Spleen (tissue), 11 donors: Measurements from ENCODE around the gene ACOX2. TPM values are rescaled to one million over a fixed set of nuclear protein-coding genes. Genes with fewer than 3 reads are reported as not detected.

Experiments used
- DNase-seq: peaks from one replicate; pipeline ENCODE4 v3.0.0-alpha.2; 2020
- H3K27ac ChIP-seq, 8 donors: fragments of 200-600 bp; sonication (generic) in 7 of 8; 1 replicate in 4 of 8; 2 replicates in 4 of 8; pipeline versions ENCODE4 v1.5.0 to v1.8.0; 2016 to 2021; ENCODE audit warnings: inconsistent platforms in 4 of 8, mild to moderate bottlenecking in 4 of 8, moderate library complexity in 1 of 8
- H3K27me3 ChIP-seq, 7 donors: fragments of 200-600 bp; sonication (generic) in 6 of 7; replicated peaks in 1 of 7; 1 replicate in 4 of 7; 2 replicates in 3 of 7; pipeline versions ENCODE4 v1.5.0 to v1.8.0; 2016 to 2021; ENCODE audit warnings: inconsistent platforms in 3 of 7, mild to moderate bottlenecking in 1 of 7
- H3K36me3 ChIP-seq, 6 donors: fragments of 200-600 bp; sonication (generic) in 5 of 6; 1 replicate in 4 of 6; 2 replicates in 2 of 6; pipeline versions ENCODE4 v1.5.0 to v1.8.0; 2016 to 2021; ENCODE audit warnings: inconsistent platforms in 2 of 6
- H3K4me1 ChIP-seq, 6 donors: fragments of 200-600 bp; sonication (generic) in 5 of 6; 1 replicate in 3 of 6; 2 replicates in 3 of 6; pipeline versions ENCODE4 v1.5.0 to v1.8.0; 2016 to 2021; ENCODE audit warnings: inconsistent platforms in 3 of 6
- H3K4me3 ChIP-seq, 8 donors: fragments of 200-600 bp; sonication (generic) in 7 of 8; 1 replicate in 4 of 8; 2 replicates in 4 of 8; pipeline versions ENCODE4 v1.5.0 to v1.8.0; 2016 to 2021; ENCODE audit warnings: inconsistent platforms in 4 of 8, mild to moderate bottlenecking in 4 of 8, moderate library complexity in 2 of 8
- H3K9me3 ChIP-seq, 8 donors: fragments of 200-600 bp; sonication (generic) in 7 of 8; 1 replicate in 4 of 8; 2 replicates in 4 of 8; pipeline versions ENCODE4 v1.5.0 to v1.8.0; 2016 to 2021; ENCODE audit warnings: inconsistent platforms in 4 of 8
- POLR2A ChIP-seq, 3 donors: fragments of 450-650 bp; IDR thresholded peaks; one replicate each; pipeline ENCODE4 v1.5.1; 2017; ENCODE audit warnings: antibody characterized with exemption in 3 of 3, mild to moderate bottlenecking in 1 of 3
- POLR2AphosphoS5 ChIP-seq, 3 donors: sonication (generic); formaldehyde crosslinking; IDR thresholded peaks; one replicate each; pipeline ENCODE4 v1.5.1; 2017; ENCODE audit warnings: antibody characterized with exemption in 3 of 3
- WGBS, 5 donors: extraction: QIAGEN DNeasy Blood & Tissue Kit in 3 of 5; methylation state at CpG; one replicate each; pipeline versions ENCODE4 v1.1.5 to v1.1.7; 2013 to 2018; 5-methylcytosine and 5-hydroxymethylcytosine counted together
- intact Hi-C: fragments of 100-400 bp; cut with DNase I; formaldehyde crosslinking; loops from one replicate; pipeline ENCODE4 v1.15.0; 2023; ENCODE audit warnings: low total_unique reads
- polyA plus RNA-seq, 3 donors: library from polyadenylated mRNA; stranded (reverse); fragments of 200-250 nt; gene quantifications; one replicate each; pipeline ENCODE4 v1.2.1, GENCODE V29; 2013
- total RNA-seq, 7 donors: library from RNA; depleted of rRNA in 3 of 7; stranded (reverse); fragments of >200 nt in 3 of 7; fragmentation: NEBNext Ultra II Directional in 4 of 7; extraction: Animal tissue kit (Norgen Biotek cat#: 25700) in 4 of 7; gene quantifications; one replicate each; pipeline versions ENCODE4 v1.1.0 to v1.2.1, GENCODE V29; 2016 to 2021
- TF ChIP-seq, protein P1 (sequence below), 11 experiments: fragments of 200-600 bp in 7 of 11; fragments of 450-650 bp in 4 of 11; sonication (generic) in 4 of 11; IDR thresholded peaks in 8 of 11; conservative IDR thresholded peaks in 3 of 11; 1 replicate in 7 of 11; 2 replicates in 4 of 11; pipeline versions ENCODE4 v1.4.0 to v1.8.0; 2016 to 2021; ENCODE audit warnings: antibody characterized with exemption in 11 of 11, inconsistent platforms in 4 of 11, mild to moderate bottlenecking in 1 of 11
- donor health status: healthy with polysubstance abuse.
- donor health status: DM: no; HTN: no; CAD: no; lungs with moderate emphysema.
- donor health status: DM: no; HTN: no; CAD: no.
- donor health status: Bipolar disorder and iron deficiency.
- donor health status: healthy.
- donor health status: DM: no; HTN: no; CAD: no.
- donor health status: DM: yes; HTN: yes; CAD: no.

ACOX2 gene
- total and polyA plus RNA-seq, 10 donors = 1.3 to 11.5 (median 5.0) TPM

DNA sequence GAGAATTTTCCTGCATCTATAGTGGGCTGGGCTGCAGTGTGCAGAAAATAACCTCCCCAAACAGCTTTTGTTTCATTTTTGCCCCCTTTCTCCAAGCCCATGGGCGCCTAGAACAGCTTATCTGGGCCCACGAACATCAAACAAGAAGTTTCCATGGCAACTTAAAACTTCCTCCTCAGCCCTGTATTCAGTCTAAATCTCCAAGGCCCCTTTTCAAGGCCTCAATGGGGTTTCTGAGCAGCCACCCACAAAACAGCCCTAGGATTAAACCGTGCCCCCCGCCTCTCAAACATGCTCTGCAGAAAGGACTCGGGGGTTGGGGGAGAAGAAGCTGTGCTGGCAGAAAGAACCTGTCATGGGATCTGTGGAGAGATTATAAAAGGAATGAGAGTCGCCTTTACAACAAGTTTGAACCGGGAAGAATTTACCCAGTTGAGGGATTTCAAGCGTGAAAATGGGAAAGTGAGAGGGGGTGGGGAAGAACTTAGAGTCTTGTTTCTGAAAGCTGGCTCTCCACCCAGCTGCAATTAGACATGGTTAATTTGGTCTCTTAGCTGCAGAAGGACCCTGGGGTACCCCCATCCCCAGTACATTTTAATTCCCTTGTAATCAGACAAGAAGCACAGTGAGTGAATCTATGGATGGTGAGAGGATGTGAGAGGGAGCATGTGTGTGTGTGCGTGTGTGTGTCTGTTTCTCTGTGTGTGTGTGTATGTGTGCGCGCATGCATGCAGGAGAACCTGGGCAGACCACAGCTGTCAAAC is 44.5 kb upstream of the ACOX2 start:
- Histone ChIP-seq H3K4me1 (peaks cover 13 to 43% (median 22%) of the 10 kb centered on the region in 6 donors), H3K4me3 (no peak overlapping the region), H3K27ac (no peak overlapping the region), H3K9me3 (no peaks in the 10 kb centered on the region), H3K36me3 (no peaks in the 10 kb centered on the region), H3K27me3 (peaks cover 0 to 28% (median 12%) of the 10 kb centered on the region in 7 donors)
- no peak for DNase-seq
- intact Hi-C loops = no loop called here
- TF ChIP-seq POLR2A (IDR thresholded peaks at IDR 0.05) (no peak), POLR2AphosphoS5 (IDR thresholded peaks at IDR 0.05) (no peak)
- TF ChIP-seq, protein P1, sequence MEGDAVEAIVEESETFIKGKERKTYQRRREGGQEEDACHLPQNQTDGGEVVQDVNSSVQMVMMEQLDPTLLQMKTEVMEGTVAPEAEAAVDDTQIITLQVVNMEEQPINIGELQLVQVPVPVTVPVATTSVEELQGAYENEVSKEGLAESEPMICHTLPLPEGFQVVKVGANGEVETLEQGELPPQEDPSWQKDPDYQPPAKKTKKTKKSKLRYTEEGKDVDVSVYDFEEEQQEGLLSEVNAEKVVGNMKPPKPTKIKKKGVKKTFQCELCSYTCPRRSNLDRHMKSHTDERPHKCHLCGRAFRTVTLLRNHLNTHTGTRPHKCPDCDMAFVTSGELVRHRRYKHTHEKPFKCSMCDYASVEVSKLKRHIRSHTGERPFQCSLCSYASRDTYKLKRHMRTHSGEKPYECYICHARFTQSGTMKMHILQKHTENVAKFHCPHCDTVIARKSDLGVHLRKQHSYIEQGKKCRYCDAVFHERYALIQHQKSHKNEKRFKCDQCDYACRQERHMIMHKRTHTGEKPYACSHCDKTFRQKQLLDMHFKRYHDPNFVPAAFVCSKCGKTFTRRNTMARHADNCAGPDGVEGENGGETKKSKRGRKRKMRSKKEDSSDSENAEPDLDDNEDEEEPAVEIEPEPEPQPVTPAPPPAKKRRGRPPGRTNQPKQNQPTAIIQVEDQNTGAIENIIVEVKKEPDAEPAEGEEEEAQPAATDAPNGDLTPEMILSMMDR (IDR thresholded peaks at IDR 0.05 in 8 of 11, conservative IDR thresholded peaks at IDR 0.05 in 3 of 11) = no peak
- 58 to 65% (median 65%) methylated on average over 11 of the region's 11 CpGs for WGBS, 5 donors

DNA sequence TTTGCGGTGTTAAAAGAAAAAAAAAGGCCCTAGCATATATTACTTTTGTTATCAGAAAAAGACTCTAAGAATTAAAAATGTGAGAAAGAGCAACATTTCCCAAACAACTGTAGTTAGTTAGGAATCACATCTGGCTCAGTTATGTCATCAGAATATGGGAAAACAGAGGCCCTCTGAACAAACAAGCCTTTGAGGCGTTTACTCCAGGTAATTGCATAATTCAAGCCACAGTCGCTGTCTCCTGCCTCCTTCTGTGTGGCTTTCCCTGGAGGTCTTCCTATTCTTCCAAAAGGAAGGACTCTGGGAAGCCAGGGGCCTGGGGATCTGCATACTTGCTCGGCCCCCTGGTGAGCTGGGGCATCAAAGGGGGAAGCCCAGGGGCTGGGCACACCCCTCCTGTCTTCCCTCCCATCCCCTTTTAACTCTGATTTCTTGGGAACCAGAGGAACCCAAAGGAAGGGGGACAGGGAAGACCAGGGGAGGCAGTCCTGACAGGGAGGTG is 43.9 kb upstream of the ACOX2 start:
- Histone ChIP-seq H3K4me3 (no peak overlapping the region), H3K4me1 (peaks cover 16 to 43% (median 24%) of the 10 kb centered on the region in 6 donors), H3K36me3 (no peaks in the 10 kb centered on the region), H3K9me3 (no peaks in the 10 kb centered on the region), H3K27me3 (peaks cover 0 to 22% (median 8%) of the 10 kb centered on the region in 7 donors), H3K27ac (no peak overlapping the region)
- intact Hi-C loops = no loop called here
- TF ChIP-seq POLR2A (IDR thresholded peaks at IDR 0.05) = no peak
- no peak for TF ChIP-seq POLR2AphosphoS5 (IDR thresholded peaks at IDR 0.05)
- TF ChIP-seq, protein P1 (IDR thresholded peaks at IDR 0.05 in 8 of 11, conservative IDR thresholded peaks at IDR 0.05 in 3 of 11) = no peak
- no peak for DNase-seq
- 67 to 92% (median 79%) methylated on average over 4 of the region's 4 CpGs for WGBS, 5 donors

DNA sequence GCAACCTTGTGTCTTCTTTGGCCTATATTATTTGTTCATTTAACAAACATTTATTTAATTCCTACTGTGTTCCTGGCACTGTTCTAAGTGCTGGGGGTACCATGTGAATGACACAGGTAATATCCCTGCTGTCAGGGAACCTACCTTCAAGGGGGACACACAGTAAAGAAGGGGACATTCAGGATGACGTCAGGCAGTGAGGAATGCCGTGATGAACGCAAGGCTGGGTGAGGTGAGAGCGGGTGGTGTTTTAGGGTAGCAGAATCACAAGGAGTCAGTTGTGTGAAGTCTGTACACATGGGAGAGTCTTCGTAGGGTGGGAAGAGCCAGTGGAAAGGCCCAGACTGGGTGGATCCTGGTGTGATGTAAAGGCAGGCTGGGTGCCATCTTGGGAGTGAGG is 41.9 kb upstream of the ACOX2 start:
- no peak overlapping the region for H3K27ac ChIP-seq
- 92 to 97% (median 96%) methylated on average over 5 of the region's 5 CpGs for WGBS, 5 donors

More for the DNA sequence above, 41.9 kb upstream of the ACOX2 start:
- TF ChIP-seq, protein P1 (IDR thresholded peaks at IDR 0.05 in 8 of 11, conservative IDR thresholded peaks at IDR 0.05 in 3 of 11) = no peak
- TF ChIP-seq POLR2AphosphoS5 (IDR thresholded peaks at IDR 0.05) (no peak), POLR2A (IDR thresholded peaks at IDR 0.05) (no peak)
- Histone ChIP-seq H3K4me3 (no peak overlapping the region), H3K9me3 (no peaks in the 10 kb centered on the region), H3K36me3 (no peaks in the 10 kb centered on the region), H3K27me3 (peaks cover 0 to 2% (median 0%) of the 10 kb centered on the region in 7 donors), H3K4me1 (peaks cover 13 to 43% (median 24%) of the 10 kb centered on the region in 6 donors)
- intact Hi-C loops = no loop called here
- no peak for DNase-seq
